Activated CD4-positive, alpha-beta T cell treated with anti-CD3 and anti-CD28 coated beads for 4 hours (primary cell): ENCODE measurements around the gene EXOSC2.

Source experiments
- DNase-seq, 2 donors: peaks; one replicate each; pipeline ENCODE4 v3.0.0-alpha.2; 2020

The EXOSC2 gene

GRCh38 chr9:130740218-130741023, 46.8 kb downstream of the EXOSC2 start:
- no peak for DNase-seq

GRCh38 chr9:130741024-130741305, 47.4 kb downstream of the EXOSC2 start:
- no peak for DNase-seq

GRCh38 chr9:130741831-130742449, 48.4 kb downstream of the EXOSC2 start:
- DNase-seq: no peak

GRCh38 chr9:130743656-130744055, 50.1 kb downstream of the EXOSC2 start:
- no peak for DNase-seq

GRCh38 chr9:130745210-130745800, 51.7 kb downstream of the EXOSC2 start:
- DNase-seq: no peak

GRCh38 chr9:130745829-130746228, 52.2 kb downstream of the EXOSC2 start:
- DNase-seq: no peak

- no peak for DNase-seq
These were observed 53.0 kb downstream of the EXOSC2 start for GRCh38 chr9:130746434-130747212.

GRCh38 chr9:130751631-130752355, 58.2 kb downstream of the EXOSC2 start:
- DNase-seq: no peak
